AG09309 (cell line): Measurements from ENCODE around the gene NVL.
A peak's percentile ranks its signal among the peaks of the same experiment; 100 is the strongest.
"Not testable (repeated sequence)": the region's sequence is repeated elsewhere in the genome, so short reads cannot be mapped to it uniquely, and the experiment has no call there.

ENCODE experiments used
- DNase-seq: peaks from one replicate; pipeline ENCODE4 v3.0.0-alpha.2; 2010; ENCODE audit warnings: low read depth
- H3K4me3 ChIP-seq: 2 replicates; pipeline ENCODE4 v1.5.1; 2011; ENCODE audit warnings: mild to moderate bottlenecking, low read depth, low read length, moderate library complexity; ENCODE audit not compliant: control insufficient read depth
- CTCF ChIP-seq: IDR thresholded peaks from 2 replicates; pipeline ENCODE4 v1.5.1; 2011; ENCODE audit warnings: mild to moderate bottlenecking, low read depth, low read length, inconsistent platforms; ENCODE audit not compliant: insufficient read depth, control insufficient read depth; ENCODE audit errors: missing control alignments

Gene NVL

GRCh38 chr1:224359207-224359606, 29.2 kb upstream of the NVL start:
- no peak for DNase-seq
- no peak for TF ChIP-seq CTCF
- no peak overlapping the region for H3K4me3 ChIP-seq

GRCh38 chr1:224358237-224358636, 28.3 kb upstream of the NVL start:
- no peak for TF ChIP-seq CTCF
- DNase-seq = no peak
- H3K4me3 ChIP-seq = peak overlapping the region; percentile 77; the same call in 1 of the 2 replicates

- DNase-seq = peak; percentile 47
- TF ChIP-seq CTCF = no peak
These were observed 27.7 kb upstream of the NVL start for GRCh38 chr1:224357626-224358124.

GRCh38 chr1:224356685-224357625, 27.0 kb upstream of the NVL start, which contains the start of gene CNIH4:
TSS of gene CNIH4 (plus strand) at chr1:224356879. CDS start at chr1:224356925, 46 bp downstream.
- TF ChIP-seq CTCF = no peak
- peak; percentile 80 for DNase-seq
- peak within 1 kb of the TSS; percentile 77 for H3K4me3 ChIP-seq

More at GRCh38 chr1:224357626-224358124, 27.7 kb upstream of the NVL start:
- peak overlapping the region; percentile 77 for H3K4me3 ChIP-seq

- H3K4me3 ChIP-seq = no peak overlapping the region
- no peak for TF ChIP-seq CTCF
- DNase-seq = no peak
These were observed 24.3 kb upstream of the NVL start for GRCh38 chr1:224353975-224354925.

- DNase-seq, H3K4me3 ChIP-seq: not testable (repeated sequence)
These were observed 22.6 kb upstream of the NVL start for GRCh38 chr1:224352436-224353085.

GRCh38 chr1:224349716-224350115, 19.7 kb upstream of the NVL start:
- H3K4me3 ChIP-seq, DNase-seq: not testable (repeated sequence)
